Ovary (tissue), 3 donors: ENCODE measurements around the gene FBXL13.
"Not testable (repeated sequence)": the region's sequence is repeated elsewhere in the genome, so short reads cannot be mapped to it uniquely, and the experiment has no call there.

Experiments
- CTCF ChIP-seq, 3 donors: fragments of 450-650 bp in 2 of 3; fragments of 200-600 bp in 1 of 3; IDR thresholded peaks; one replicate each; pipeline versions ENCODE4 v1.5.1 to v1.8.0; 2016 to 2022; ENCODE audit warnings: antibody characterized with exemption in 3 of 3, mild to moderate bottlenecking in 1 of 3
- EP300 ChIP-seq: sonication (generic); formaldehyde crosslinking; IDR thresholded peaks from one replicate; pipeline ENCODE4 v1.6.1; 2017; ENCODE audit warnings: antibody characterized with exemption
- POLR2A ChIP-seq: fragments of 450-650 bp; IDR thresholded peaks from one replicate; pipeline ENCODE4 v1.6.1; 2017; ENCODE audit warnings: antibody characterized with exemption, mild to moderate bottlenecking, moderate library complexity
- donor health status: DM: no; HTN: no; CAD: no.

GRCh38 chr7:102776217-102776616 lies 298.4 kb downstream of the FBXL13 start:
- TF ChIP-seq CTCF (IDR thresholded peaks at IDR 0.05); EP300; POLR2A: not testable (repeated sequence)
